Uterus (tissue), 2 donors: ENCODE data around the gene HIGD1A.

Experiments used
- CTCF ChIP-seq, 4 experiments: fragments of 200-600 bp in 2 of 4; fragments of 450-650 bp in 2 of 4; sonication (generic) in 2 of 4; IDR thresholded peaks; one replicate each; pipeline ENCODE4 v1.5.1; 2016 to 2019; ENCODE audit warnings: antibody characterized with exemption in 4 of 4, mild to moderate bottlenecking in 2 of 4, moderate library complexity in 1 of 4
- POLR2A ChIP-seq, 2 donors: fragments of 450-650 bp; IDR thresholded peaks; one replicate each; pipeline ENCODE4 v1.6.1; 2016; ENCODE audit warnings: antibody characterized with exemption in 2 of 2, mild to moderate bottlenecking in 1 of 2, moderate library complexity in 1 of 2

GRCh38 chr3:42819351-42819965 is 15.2 kb upstream of the HIGD1A start:
- no peak for TF ChIP-seq POLR2A (IDR thresholded peaks at IDR 0.05)
- no peak for TF ChIP-seq CTCF (IDR thresholded peaks at IDR 0.05)
